Activated CD4-positive, alpha-beta T cell treated with anti-CD3 and anti-CD28 coated beads, Interleukin-2, amount 50 U/mL, for 48 hours (primary cell): ENCODE measurements around the gene ROPN1L.
"Not testable (repeated sequence)": the region's sequence is repeated elsewhere in the genome, so short reads cannot be mapped to it uniquely, and the experiment has no call there.

Experiments used
- DNase-seq, 2 experiments: peaks; one replicate each; pipeline ENCODE4 v3.0.0-alpha.2; 2020

The ROPN1L gene

GRCh38 chr5:10441083-10441991 is at the start of gene ROPN1L:
TSS of gene ROPN1L (plus strand) at chr5:10441879. CDS start at chr5:10442168, 289 bp downstream.
- DNase-seq = peak; percentile 79 to 83

- not testable (repeated sequence) for DNase-seq
Measured at GRCh38 chr5:10392567-10393328, 48.9 kb upstream of the ROPN1L start.

- no peak for DNase-seq
Measured at GRCh38 chr5:10393491-10393890, 48.2 kb upstream of the ROPN1L start.

- DNase-seq = no peak
Measured at GRCh38 chr5:10396552-10396951, 45.1 kb upstream of the ROPN1L start.

GRCh38 chr5:10399839-10400238 is 41.8 kb upstream of the ROPN1L start:
- no peak for DNase-seq

GRCh38 chr5:10400411-10400810 is 41.3 kb upstream of the ROPN1L start:
- DNase-seq = no peak

- DNase-seq = no peak
Measured at GRCh38 chr5:10400831-10401230, 40.8 kb upstream of the ROPN1L start.

- DNase-seq = no peak
Measured at GRCh38 chr5:10401498-10401897, 40.2 kb upstream of the ROPN1L start.

- DNase-seq = no peak
Measured at GRCh38 chr5:10403829-10404228, 37.9 kb upstream of the ROPN1L start.

GRCh38 chr5:10406651-10407050 is 35.0 kb upstream of the ROPN1L start:
- no peak for DNase-seq

- no peak for DNase-seq
Measured at GRCh38 chr5:10409504-10409903, 32.2 kb upstream of the ROPN1L start.

- DNase-seq = no peak
Measured at GRCh38 chr5:10410662-10411061, 31.0 kb upstream of the ROPN1L start.

GRCh38 chr5:10411336-10411735 is 30.3 kb upstream of the ROPN1L start:
- DNase-seq = no peak

GRCh38 chr5:10416868-10417267 is 24.8 kb upstream of the ROPN1L start:
- no peak for DNase-seq

GRCh38 chr5:10418654-10419345 is 22.9 kb upstream of the ROPN1L start:
- no peak for DNase-seq

GRCh38 chr5:10420468-10420867 is 21.2 kb upstream of the ROPN1L start:
- no peak for DNase-seq

- DNase-seq = no peak
Measured at GRCh38 chr5:10420932-10421331, 20.7 kb upstream of the ROPN1L start.

- DNase-seq = no peak
Measured at GRCh38 chr5:10421896-10422691, 19.6 kb upstream of the ROPN1L start.

GRCh38 chr5:10423022-10423421 is 18.7 kb upstream of the ROPN1L start:
- DNase-seq = no peak

- DNase-seq = no peak
Measured at GRCh38 chr5:10424124-10424731, 17.5 kb upstream of the ROPN1L start.

GRCh38 chr5:10427201-10427600 is 14.5 kb upstream of the ROPN1L start:
- no peak for DNase-seq

GRCh38 chr5:10427978-10428377 is 13.7 kb upstream of the ROPN1L start:
- no peak for DNase-seq
